ENCODE results near the gene KIF13A. TPM values are rescaled to one million over a fixed set of nuclear protein-coding genes. Genes with fewer than 3 reads are reported as not detected.

Gene KIF13A
- total and polyA plus RNA-seq, 9 of the 15 experiments (the other 6 are each of a cell fraction or from before 2014, with no cell fraction given): 3.6 to 44.3 (median 29.7) TPM

- TF ChIP-seq, protein P1, sequence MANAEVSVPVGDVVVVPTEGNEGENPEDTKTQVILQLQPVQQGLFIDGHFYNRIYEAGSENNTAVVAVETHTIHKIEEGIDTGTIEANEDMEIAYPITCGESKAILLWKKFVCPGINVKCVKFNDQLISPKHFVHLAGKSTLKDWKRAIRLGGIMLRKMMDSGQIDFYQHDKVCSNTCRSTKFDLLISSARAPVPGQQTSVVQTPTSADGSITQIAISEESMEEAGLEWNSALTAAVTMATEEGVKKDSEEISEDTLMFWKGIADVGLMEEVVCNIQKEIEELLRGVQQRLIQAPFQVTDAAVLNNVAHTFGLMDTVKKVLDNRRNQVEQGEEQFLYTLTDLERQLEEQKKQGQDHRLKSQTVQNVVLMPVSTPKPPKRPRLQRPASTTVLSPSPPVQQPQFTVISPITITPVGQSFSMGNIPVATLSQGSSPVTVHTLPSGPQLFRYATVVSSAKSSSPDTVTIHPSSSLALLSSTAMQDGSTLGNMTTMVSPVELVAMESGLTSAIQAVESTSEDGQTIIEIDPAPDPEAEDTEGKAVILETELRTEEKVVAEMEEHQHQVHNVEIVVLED (CRISPR knock-in tag; IDR thresholded peaks at IDR 0.05): no peak
- TF ChIP-seq CHD2 (IDR thresholded peaks at IDR 0.05; ENCODE audit: low read depth, low read length): no peak
- no peak for TF ChIP-seq ZBTB43 (CRISPR knock-in tag; IDR thresholded peaks at IDR 0.05)
- TF ChIP-seq TCFL5 (CRISPR knock-in tag; conservative IDR thresholded peaks at IDR 0.05): no peak
- 0 out of 2 replicates have a peak, but pooled peaks have one; percentile 5 for TF ChIP-seq CEBPB (tag; IDR thresholded peaks at IDR 0.05)
- TF ChIP-seq MBD2 (IDR thresholded peaks at IDR 0.05; ENCODE audit: borderline replicate concordance, low read depth): no peak
- TF ChIP-seq, protein P2, sequence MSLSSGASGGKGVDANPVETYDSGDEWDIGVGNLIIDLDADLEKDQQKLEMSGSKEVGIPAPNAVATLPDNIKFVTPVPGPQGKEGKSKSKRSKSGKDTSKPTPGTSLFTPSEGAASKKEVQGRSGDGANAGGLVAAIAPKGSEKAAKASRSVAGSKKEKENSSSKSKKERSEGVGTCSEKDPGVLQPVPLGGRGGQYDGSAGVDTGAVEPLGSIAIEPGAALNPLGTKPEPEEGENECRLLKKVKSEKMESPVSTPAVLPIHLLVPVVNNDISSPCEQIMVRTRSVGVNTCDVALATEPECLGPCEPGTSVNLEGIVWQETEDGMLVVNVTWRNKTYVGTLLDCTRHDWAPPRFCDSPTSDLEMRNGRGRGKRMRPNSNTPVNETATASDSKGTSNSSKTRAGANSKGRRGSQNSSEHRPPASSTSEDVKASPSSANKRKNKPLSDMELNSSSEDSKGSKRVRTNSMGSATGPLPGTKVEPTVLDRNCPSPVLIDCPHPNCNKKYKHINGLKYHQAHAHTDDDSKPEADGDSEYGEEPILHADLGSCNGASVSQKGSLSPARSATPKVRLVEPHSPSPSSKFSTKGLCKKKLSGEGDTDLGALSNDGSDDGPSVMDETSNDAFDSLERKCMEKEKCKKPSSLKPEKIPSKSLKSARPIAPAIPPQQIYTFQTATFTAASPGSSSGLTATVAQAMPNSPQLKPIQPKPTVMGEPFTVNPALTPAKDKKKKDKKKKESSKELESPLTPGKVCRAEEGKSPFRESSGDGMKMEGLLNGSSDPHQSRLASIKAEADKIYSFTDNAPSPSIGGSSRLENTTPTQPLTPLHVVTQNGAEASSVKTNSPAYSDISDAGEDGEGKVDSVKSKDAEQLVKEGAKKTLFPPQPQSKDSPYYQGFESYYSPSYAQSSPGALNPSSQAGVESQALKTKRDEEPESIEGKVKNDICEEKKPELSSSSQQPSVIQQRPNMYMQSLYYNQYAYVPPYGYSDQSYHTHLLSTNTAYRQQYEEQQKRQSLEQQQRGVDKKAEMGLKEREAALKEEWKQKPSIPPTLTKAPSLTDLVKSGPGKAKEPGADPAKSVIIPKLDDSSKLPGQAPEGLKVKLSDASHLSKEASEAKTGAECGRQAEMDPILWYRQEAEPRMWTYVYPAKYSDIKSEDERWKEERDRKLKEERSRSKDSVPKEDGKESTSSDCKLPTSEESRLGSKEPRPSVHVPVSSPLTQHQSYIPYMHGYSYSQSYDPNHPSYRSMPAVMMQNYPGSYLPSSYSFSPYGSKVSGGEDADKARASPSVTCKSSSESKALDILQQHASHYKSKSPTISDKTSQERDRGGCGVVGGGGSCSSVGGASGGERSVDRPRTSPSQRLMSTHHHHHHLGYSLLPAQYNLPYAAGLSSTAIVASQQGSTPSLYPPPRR (CRISPR knock-in tag; IDR thresholded peaks at IDR 0.05; ENCODE audit: borderline replicate concordance): no peak
- TF ChIP-seq KDM2B (CRISPR knock-in tag; IDR thresholded peaks at IDR 0.05): no peak
- TF ChIP-seq MITF (IDR thresholded peaks at IDR 0.05): no peak
- TF ChIP-seq, protein P3, sequence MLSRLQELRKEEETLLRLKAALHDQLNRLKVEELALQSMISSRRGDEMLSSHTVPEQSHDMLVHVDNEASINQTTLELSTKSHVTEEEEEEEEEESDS (CRISPR knock-in tag; IDR thresholded peaks at IDR 0.05): no peak
- no peak for TF ChIP-seq ZNF143 (CRISPR knock-in tag; IDR thresholded peaks at IDR 0.05)
- no peak for TF ChIP-seq PHB2 (IDR thresholded peaks at IDR 0.05; ENCODE audit: low read depth)
- no peak for TF ChIP-seq ARID4B (CRISPR knock-in tag; IDR thresholded peaks at IDR 0.05)
These were observed 55.0 kb downstream of the KIF13A start (continued) for GRCh38 chr6:17932330-17932852.
